ENCODE results near the gene MYO5B. TPM values are rescaled to one million over a fixed set of nuclear protein-coding genes. Genes with fewer than 3 reads are reported as not detected.

Gene MYO5B
- total RNA-seq, 4 donors from 2014 or later: 53.1 to 74.8 (median 55.2) TPM

- no peak for TF ChIP-seq POLR2A (IDR thresholded peaks at IDR 0.05)
- TF ChIP-seq CTCF (IDR thresholded peaks at IDR 0.05): no peak
- 89 to 92% methylated on average over 3 of the region's 3 CpGs for WGBS, 2 donors
- DNase-seq (ENCODE audit: low spot score in 2 of 2): no peak
- intact Hi-C loops (cut with DNase I; ENCODE audit: low total_unique reads): no loop called here
- H3K4me3 ChIP-seq (ENCODE audit: low read depth, poor library complexity, severe bottlenecking): no peak overlapping the region
Observed at GRCh38 chr18:49857708-49858107, 337.2 kb downstream of the MYO5B start.

- TF ChIP-seq POLR2A (IDR thresholded peaks at IDR 0.05) (no peak), CTCF (IDR thresholded peaks at IDR 0.05) (no peak)
- no peak overlapping the region for H3K4me3 ChIP-seq (ENCODE audit: low read depth, poor library complexity, severe bottlenecking)
- intact Hi-C loops (cut with DNase I; ENCODE audit: low total_unique reads): no loop called here
- DNase-seq (ENCODE audit: low spot score in 2 of 2): no peak
- WGBS, 2 donors: 91 to 93% methylated on average over 6 of the region's 6 CpGs
Observed at GRCh38 chr18:49856496-49856895, 338.5 kb downstream of the MYO5B start.

GRCh38 chr18:49855711-49856415 is 339.1 kb downstream of the MYO5B start:
- TF ChIP-seq CTCF (IDR thresholded peaks at IDR 0.05) (no peak), POLR2A (IDR thresholded peaks at IDR 0.05) (no peak)
- no peak overlapping the region for H3K4me3 ChIP-seq (ENCODE audit: low read depth, poor library complexity, severe bottlenecking)
- intact Hi-C loops (cut with DNase I; ENCODE audit: low total_unique reads): no loop called here
- DNase-seq (ENCODE audit: low spot score in 2 of 2): peak in 1 of 2 donors; percentile 75
- WGBS, 2 donors: 93 to 96% methylated on average over 6 to 7 of the region's 7 CpGs

- TF ChIP-seq POLR2A (IDR thresholded peaks at IDR 0.05): no peak
- no peak for TF ChIP-seq CTCF (IDR thresholded peaks at IDR 0.05)
- WGBS, 2 donors: 87 to 90% methylated on average over 3 of the region's 3 CpGs
- intact Hi-C loops (cut with DNase I; ENCODE audit: low total_unique reads): loop anchor here (5.0 kb wide), 1 partner anchor 292 kb away; the partner anchor contains the start of gene LIPG
Observed at GRCh38 chr18:49854681-49855080, 340.3 kb downstream of the MYO5B start.

GRCh38 chr18:49853436-49853835 is 341.5 kb downstream of the MYO5B start:
- 90% methylated on average over 8 of the region's 8 CpGs for WGBS, 2 donors
- peak in 1 of 2 donors; percentile 83 for DNase-seq (ENCODE audit: low spot score in 2 of 2)
- no peak overlapping the region for H3K4me3 ChIP-seq (ENCODE audit: low read depth, poor library complexity, severe bottlenecking)
- intact Hi-C loops (cut with DNase I; ENCODE audit: low total_unique reads): loop anchor here (5.0 kb wide), 1 partner anchor 291 kb away; the partner anchor contains the start of gene LIPG
- TF ChIP-seq POLR2A (IDR thresholded peaks at IDR 0.05) (no peak), CTCF (IDR thresholded peaks at IDR 0.05) (no peak)

More at GRCh38 chr18:49854681-49855080, 340.3 kb downstream of the MYO5B start:
- no peak overlapping the region for H3K4me3 ChIP-seq (ENCODE audit: low read depth, poor library complexity, severe bottlenecking)
- no peak for DNase-seq (ENCODE audit: low spot score in 2 of 2)

All from lower leg skin (tissue), 4 donors.